Measurements from ENCODE around the gene SSR4.
"Not testable (repeated sequence)": the region's sequence is repeated elsewhere in the genome, so short reads cannot be mapped to it uniquely, and the experiment has no call there.

Gene SSR4

DNA sequence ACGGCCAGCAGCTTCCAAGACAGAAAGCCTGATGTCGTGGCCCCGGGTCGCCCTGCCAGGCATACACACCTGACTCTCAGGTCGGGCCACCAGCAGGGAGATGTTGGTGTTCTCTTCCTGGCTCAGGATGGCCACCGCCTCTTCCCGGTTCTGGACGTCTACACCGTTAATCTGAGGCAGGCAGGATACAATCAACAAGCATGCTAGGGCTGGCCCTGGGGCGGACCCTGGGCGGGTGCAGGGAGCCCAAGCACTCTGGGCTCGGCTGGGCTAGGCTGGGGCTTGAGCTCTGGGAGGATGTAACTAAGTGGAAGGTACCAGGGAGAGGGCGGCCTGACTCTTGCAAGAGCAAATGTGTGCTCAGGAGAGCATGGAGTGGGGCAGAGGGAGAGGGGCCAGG lies 11.0 kb downstream of the SSR4 start:
- DNase-seq (ENCODE audit: low spot score): no peak

DNA sequence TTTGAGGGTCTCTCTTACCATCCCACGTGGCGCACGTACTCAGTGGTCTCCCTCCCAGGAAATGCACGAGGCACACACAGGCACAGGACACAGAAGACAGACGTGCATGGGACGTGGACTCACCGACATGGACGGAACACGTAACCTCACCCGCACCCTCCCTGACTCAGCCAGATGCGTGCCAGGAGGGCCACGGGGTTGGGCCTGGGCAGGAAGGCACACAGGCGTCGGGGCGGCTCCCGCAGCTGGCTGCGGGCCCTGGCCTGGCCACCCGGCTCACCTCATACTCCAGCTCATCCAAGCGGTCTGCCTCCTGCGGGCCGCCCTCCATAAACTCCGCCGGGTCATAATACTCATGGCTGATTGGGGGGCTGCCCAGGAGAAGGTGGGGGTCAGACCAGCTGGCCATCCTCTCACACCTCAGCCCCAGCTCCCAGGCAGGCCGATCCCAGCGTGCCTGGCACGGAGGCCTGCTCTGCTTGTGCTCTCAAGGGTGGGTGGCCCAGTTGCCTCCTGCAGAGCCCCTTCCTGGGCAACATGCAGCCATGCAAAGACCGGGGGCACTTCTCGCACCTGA lies 12.6 kb downstream of the SSR4 start:
- DNase-seq (ENCODE audit: low spot score): no peak

DNA sequence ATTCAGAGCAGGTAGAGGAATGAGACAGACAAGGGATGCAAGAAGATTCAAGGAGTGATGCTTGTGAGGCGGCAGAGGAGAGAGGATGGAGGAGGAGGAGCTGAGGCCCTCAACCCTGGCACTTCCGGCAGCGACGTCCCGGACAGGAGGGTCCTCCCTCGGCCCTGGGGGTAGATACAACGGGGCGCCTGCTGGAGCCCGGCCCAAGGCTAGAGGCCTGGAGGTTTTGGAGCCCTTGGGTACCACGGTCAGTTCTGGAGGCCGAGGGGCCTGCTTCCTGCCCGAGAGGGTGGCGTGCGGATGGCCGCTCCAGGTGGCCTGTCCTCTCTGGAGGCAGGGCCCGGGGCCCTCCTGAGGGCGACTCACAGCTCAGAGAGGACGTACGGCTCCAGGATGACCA lies 13.5 kb downstream of the SSR4 start:
- DNase-seq (ENCODE audit: low spot score): no peak

DNA sequence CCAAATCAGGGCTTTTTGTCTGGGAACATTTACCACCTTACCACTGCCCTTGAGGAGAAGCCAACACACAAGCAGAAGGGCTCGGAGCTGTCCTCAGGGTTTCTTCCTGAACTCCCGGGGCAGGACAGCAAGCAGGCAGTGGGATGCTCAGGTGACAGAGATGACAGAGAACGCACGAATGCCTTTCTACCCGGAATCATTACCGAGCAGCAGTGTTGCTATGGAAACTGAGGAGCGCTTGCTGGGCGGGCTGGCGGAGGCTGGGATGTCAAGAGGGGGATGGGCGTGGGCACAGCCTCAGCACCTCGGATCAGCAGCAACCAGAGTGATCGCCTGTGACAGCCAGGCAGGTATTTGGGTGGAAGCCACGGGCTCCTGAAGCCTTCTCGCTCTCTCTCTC lies 17.8 kb downstream of the SSR4 start:
- DNase-seq (ENCODE audit: low spot score): no peak

DNA sequence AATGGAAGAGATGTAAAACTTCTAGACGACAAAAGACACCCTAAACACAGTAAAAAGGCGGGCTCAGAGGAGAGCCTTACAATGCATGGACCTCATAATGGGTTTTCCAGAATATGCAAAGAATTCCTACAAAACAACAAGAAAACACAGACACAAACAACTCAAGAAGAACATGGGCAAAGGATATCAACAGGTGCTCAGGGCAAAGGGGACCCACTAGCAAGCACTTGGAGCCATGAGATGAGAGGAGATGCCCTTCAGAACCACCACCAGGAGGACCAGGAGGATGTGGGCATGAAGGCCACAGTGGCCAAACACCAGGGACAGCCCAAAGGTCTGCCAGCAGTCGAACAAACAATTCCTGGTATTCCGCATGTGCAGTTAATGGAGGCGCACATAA lies 18.7 kb downstream of the SSR4 start:
- DNase-seq (ENCODE audit: low spot score): no peak

DNA sequence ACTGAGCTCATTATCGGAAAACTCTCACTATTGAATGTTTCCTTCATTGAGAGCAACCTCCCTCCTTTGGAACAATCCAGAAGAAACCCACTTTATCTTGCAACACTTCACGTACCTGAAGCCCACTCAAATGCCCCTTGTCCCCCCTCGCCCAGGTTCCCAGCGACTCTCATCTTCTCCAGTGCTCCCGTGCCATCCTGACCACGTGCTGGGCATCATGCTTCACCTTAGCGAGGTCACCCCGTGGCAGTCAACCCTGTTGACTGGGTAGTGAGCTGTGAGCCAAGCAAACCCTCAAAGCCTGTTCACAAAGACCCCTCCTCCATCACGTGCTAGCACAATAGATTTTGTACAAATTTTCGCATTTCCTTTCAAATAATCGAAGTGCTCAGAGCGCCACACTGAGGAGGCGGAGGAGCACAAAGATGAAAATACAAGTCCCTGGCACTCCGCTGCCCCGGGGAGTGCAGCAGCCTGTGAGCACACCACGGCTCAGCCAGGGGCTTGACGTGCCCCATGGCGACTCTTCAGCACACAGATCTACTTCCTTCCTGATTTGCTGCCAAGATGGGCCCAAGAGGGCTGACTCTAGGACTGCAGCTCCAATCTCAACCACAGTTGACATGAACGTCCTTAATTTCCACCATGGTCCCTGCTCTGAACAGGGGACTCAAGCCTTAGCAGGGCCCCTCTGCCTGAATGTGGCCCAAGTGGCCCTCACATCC lies 20.3 kb downstream of the SSR4 start:
- DNase-seq (ENCODE audit: low spot score): no peak

DNA sequence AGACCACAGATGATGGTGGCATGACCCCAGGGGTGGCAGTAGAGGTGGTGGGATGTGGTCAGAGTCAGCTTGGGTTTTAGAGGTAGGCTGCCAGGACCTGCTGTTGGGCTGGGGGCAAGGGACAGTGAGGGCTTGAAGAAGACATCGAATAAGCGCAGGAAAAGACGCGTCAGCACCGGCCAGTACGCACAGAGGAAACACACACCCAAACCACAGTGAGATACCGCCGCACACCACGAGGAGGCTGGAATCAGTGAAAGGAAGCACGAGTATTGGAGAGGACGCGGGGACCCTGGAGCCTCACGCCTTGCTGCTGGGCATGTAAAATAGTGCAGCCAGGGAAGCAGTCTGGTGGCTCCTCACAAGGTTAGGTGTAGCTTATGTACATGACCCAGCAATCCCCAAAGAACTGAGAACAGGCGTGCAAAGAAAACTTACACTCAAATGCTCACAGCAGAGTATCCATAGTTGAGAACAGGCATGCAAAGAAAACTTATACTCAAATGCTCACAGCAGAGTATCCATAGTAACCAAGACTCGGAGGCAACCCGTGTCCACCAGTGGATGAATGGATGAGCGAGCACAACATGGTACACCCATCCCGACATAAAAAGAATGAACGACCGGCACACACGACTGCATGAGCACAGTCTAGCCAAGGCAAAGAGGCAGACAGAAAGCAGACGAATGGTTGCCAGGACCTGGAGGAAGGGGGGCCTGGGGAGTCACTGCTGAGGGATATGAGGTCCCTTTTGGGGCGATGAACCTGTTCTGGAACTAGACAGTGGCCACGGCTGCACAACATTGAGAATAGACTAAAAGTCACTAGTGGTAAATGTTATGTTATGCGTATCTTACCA lies 22.6 kb downstream of the SSR4 start:
- DNase-seq (ENCODE audit: low spot score): peak; percentile 37

DNA sequence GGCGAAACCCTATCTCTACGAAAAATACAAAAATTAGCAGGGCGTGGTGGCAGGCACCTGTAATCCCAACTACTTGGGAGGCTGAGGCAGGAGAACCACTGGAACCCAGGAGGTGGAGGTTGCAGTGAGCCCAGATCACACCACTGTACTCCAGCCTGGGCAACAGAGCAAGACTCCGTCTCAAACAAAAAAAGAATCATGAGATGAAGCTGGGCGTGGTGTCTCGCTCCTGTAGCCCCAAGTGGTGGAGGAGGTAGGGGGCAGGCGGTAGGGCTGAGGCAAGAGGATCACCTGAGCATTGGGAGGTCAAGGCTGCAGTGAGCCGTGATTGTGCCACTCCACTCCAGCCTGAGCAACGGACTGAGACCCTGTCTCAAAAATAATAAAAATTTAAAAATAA lies 23.6 kb downstream of the SSR4 start:
- DNase-seq (ENCODE audit: low spot score): not testable (repeated sequence)

DNA sequence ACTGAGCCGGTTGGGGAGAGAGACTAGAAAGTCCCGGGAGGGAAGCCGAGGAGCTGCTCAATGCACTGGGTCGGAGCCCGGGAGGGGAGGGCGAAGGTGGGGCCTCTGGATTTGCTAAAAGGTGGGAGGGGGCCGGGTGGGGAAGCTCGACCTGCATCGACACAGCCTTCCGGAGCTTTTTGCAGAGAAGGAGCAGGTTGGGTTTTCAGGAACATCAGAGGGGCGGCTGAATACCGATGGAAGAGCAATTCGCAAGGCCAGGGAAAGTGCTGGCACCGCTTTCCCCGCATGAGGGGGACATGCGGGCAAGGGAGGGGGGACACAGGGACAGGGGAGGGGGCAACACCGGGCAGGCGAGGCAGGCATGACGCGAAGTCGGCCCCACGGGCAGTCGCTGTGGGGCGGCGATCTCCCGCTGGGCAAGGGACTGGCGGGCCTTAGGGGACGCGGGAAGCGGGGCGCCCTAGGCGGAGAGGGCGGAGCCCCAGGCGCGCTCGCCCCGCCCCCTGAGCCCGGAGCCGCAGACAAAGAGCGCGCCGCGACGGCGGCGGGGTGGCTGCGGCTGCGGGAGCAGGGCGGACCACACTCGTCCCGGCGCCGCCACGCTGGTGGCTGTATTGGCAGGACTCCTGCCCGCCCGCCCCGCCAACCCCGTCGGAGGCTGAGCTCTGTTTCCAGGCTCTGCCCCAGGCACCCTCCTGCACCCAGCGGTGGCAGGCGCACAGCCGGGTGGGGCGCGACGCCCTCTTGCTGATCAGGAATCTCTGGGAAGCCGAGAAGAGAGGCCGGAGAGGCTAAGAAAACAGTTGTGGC lies 24.3 kb downstream of the SSR4 start:
- DNase-seq (ENCODE audit: low spot score): peak; percentile 31

DNA sequence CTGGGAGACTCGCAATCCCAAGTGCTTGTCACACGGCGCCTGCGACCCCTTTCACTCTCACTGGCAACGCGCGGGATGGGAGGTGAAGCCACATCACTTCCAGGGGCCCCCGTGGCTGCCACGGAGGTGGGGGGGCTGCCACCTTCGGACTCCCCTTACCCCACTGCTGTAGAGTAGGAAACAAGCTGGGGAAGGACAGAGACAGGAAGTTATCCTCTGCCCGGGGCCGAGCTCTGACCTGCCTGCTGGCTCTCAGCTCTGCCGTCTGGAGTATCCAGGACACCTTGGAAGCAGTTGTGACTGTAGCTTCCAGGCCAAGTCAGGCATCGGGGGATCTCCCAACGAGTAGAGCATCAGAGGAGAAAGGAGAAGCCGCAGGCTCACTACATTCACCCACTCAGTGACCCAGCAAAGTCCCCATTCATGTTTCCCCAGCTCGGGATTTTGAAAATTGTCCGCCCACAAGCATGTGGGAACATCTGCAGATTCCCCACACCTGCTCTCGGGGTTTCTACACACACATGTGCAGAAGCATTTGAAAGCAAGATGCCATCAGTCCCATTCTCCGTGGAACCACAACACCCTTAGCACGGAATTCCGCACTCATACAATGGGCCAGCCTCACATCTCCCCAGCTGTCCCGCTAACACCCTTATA lies 25.0 kb downstream of the SSR4 start:
- DNase-seq (ENCODE audit: low spot score): no peak

DNA sequence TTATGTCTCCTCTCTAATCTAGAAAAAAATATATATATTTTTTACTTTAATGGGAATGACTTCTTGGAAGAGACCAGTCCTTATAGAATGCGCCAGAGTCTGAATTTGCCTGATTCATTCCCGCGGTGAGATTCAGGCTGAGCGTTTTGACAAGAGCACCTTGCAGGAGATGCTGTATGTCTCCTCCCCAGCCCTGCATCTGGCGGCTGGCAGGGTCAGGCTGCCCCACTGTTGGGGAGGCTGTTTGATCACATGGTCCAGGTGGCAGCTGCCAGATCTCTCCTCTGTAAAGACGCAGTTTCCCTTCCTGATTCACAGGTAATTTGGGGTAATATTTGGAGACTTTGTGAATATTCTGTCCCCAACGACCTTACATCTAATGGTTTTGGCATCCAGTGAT lies 26.1 kb downstream of the SSR4 start:
- no peak for DNase-seq (ENCODE audit: low spot score)

DNA sequence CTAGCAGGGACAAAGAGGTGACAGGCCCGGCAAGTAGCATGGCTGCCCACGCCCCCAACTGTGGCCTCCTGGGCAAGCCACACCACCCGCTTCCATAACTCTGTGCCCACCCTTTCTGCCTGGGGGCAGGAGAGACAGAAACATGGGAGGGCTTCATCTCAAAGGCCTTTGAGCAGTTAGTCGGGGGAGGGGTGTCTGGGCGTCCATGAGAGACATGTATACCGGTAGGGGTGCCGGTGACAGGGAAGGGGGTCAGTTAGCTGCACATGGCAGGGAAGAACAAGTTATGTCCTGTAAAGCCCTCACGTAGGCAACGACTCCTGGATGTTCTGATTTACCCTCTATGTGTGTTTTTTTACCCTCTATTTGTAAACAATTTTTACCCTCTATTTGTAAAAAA lies 26.6 kb downstream of the SSR4 start:
- DNase-seq (ENCODE audit: low spot score): no peak

DNA sequence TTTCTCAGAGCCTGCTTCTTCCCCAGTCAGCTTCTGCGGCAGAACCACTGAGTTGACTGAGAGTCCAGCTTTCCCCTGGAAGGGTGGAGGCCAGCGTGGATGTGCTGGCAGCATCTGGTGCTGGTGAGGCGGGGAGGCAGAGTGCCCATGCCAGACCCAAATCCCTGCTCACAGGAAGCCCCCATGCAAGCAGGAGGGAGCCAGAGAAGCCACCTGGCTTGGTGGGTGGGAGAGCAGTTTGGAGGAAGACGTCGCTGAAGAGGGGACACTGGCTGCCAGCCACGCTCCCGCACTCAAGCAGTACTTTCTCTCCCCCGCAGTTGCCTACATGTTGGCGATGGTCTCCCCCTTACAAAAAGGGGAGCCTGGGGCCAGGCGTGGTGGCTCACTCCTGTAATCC lies 29.9 kb downstream of the SSR4 start:
- no peak for DNase-seq (ENCODE audit: low spot score)

DNA sequence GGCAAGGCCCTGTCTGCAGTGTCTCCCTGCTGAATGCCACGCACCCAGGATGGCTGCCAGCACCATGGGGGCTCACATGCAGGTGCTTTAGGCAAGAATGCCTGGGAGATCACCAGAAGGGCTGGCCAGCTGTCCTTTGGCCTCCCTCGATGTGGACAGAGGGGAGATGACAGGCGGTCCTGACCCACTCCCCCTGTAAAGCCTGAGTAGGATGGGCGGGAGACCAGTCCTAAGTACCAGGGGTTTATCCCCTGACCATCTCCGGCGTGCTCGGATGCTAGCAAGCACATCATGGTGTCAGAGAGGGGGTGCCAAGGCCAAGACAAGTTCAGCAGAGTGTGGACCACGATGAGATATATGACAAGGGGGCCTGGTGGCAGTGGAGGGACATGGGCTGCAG lies 30.6 kb downstream of the SSR4 start:
- no peak for DNase-seq (ENCODE audit: low spot score)

DNA sequence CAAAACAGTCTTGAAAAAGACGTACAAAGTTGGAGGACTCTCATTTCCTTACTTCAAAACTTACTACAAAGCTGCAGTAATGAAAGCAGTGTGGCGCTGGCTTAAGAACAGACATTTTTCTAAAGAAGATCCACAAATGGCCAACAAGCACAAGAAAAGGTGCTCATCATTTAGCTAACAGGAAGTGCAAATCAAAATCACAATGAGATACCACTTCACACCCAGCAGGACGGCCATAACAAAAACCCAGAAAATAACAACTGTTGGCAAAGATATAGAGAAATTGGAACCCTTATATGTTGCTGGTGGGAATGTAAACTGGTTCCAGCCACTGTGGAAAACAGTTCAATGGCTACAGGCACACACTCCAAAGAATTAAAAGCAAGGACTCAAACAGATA lies 32.5 kb downstream of the SSR4 start:
- no peak for DNase-seq (ENCODE audit: low spot score)

DNA sequence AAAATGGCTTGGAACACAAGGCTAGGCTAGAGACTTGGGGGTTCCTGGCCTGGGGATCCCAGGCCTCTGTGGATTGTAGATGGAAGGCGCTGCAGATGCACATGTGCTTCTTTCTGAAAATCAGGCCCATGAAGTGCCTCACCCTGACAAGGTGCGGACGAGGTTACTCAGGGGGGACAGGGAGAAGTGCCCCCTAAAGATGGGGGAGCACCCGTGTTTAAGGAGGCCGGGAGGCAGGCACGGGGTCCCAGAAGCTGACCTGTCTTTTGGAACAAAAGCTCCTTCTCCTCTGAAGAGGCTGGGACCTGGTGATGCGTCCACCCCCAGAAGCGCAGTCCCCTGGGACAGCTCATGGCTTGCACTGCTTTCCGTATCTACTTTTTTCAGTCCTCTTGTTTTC lies 33.4 kb downstream of the SSR4 start:
- no peak for DNase-seq (ENCODE audit: low spot score)

DNA sequence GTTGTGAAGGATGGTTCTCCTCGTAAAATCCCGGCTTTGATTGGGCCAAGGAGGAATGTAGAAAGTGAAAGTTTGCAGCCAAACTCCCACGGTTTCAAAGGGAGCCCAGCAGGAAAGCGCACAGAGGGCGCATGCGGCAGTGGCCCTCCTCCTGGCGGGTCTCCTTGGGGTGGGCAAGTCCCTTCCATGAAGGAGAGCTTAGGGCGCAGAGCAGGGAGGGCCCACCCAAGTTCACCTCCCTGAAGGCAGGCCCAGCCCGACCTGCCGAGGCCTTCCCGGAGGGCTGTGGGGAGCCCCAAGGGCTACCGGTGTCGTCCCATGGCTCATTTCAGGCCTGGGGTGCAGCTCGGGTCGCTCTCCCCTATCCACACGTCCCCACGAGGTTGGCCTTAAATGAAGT lies 33.8 kb downstream of the SSR4 start:
- DNase-seq (ENCODE audit: low spot score): no peak

DNA sequence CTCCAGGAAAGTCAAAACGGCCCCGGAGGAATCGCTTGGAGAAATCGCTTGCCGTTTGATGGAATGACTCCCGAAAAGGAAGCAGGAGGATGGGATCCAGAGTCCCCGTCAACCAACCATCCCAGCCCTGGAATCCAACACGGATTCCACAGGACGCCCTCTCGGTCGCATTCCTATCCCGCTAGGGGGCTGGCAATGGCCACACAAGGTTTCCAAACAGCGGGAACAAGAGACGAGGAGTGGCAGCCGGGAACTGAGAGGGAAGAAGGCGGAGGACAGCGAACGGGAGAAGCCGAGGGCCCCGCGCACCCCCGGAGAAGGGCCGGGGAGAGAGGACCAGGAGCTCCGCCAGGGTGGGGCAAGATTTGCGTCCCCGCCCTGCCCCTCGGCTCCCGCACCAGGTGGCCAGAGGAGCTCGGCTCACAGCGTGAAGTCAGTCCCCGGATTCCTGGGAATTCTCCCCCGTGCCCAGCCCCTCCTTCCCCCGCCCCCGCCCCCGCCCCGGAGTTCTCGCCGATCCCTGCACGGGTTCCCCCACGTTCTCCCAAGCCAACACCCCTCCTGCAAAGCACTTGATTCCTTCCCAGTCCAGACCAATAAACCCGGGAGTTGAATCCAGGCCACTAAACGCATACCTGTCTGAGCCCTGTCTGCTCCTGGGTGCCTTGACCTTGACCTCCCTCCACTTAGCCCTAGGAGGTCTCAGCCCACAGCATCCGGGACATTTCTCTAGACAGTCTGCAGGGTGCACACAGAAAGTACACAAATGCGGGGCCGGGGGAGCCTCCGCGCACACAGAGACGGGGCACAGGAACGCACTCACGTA lies 34.5 kb downstream of the SSR4 start:
- no peak for DNase-seq (ENCODE audit: low spot score)

DNA sequence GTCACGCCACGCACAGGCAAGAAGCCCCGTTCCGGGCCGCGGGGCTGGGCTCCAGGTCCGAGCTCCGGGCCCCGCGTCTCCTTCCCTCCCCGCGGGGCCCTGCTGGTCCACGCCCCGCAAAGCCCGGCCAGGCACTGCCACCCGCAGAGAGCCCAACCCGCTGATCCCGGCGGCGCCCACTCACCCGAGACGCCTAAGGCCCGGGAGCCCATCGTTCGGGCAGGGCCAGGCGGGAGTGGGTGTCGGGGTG lies 35.0 kb downstream of the SSR4 start:
- DNase-seq (ENCODE audit: low spot score): no peak

DNA sequence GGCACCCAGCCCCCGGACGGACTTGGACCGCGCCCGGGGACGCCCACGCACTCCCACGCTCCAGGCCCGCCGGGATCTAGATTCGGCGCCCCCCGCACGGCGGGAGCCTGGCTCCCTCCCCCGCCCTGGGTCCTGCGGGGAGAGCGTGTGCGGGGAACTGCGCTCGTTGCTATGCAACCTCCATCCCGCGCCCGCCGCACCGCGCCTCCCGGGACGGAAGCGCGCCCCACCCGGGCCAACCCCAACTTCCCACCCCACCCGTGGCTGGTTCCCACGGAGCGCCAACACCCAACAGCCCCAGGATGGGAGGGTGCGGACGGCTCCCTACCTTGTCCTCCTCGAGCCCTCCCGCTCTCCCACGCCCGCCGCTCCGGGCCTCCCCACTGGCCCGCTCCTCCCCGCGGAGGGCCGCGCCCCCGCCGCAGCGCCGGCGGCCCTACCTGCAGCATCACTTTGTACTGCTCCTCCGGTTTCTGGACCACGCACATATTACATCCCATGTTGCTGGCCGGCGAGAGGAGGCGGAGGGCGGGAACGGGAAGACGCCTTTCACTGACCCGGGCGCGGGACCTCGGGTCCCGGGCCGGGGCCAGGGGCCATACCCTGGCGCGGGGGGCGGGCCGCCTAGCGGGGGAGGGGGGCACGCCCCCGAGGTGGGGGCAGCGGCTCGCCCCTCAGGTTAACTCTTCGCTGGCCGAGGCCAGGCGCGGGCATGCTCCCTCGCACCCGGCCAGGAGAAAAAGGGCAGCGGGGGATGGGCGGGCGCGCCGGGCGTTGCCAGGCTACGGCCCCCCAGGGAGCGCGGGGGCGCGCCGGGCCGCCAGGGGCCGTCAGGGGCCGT lies 35.6 kb downstream of the SSR4 start, which contains the start of gene PDZD4:
PDZD4 (minus strand) TSS at position 746 of the 841 bp plus-strand sequence; CDS start at position 500, 246 bp downstream.
- no peak for DNase-seq (ENCODE audit: low spot score)

Measured in CD4-positive, alpha-beta T cell treated with Interleukin-2 at 100 ng/mL for 4 hours (primary cell).